Activated T-helper 2 cell treated with anti-CD3 and anti-CD28 coated beads, Interferon-gamma antibody, Interleukin-2, Interleukin-4, amounts not matched to agents 10 μg/mL and 5 μg/mL and 100 μg/mL, durations not matched to agents 14 hours and 24 hours and 36 hours (primary cell): ENCODE results near the gene IPPK. TPM values are rescaled to one million over a fixed set of nuclear protein-coding genes. Genes with fewer than 3 reads are reported as not detected.

Experiments
- DNase-seq: peaks from one replicate; pipeline ENCODE4 v3.0.0; 2021; ENCODE audit warnings: low spot score
- H3K27ac Mint-ChIP-seq: one replicate; pipeline ENCODE4 v1.8.0; 2021; ENCODE audit warnings: mixed read lengths
- H3K27me3 Mint-ChIP-seq: one replicate; pipeline ENCODE4 v1.8.0; 2021; ENCODE audit warnings: low read depth, mixed read lengths
- H3K36me3 Mint-ChIP-seq: one replicate; pipeline ENCODE4 v1.8.0; 2021; ENCODE audit warnings: low read depth, mixed read lengths
- H3K4me1 Mint-ChIP-seq: one replicate; pipeline ENCODE4 v1.8.0; 2021; ENCODE audit warnings: low read depth, mixed read lengths
- H3K4me3 Mint-ChIP-seq: one replicate; pipeline ENCODE4 v1.8.0; 2021; ENCODE audit warnings: low read depth, mild to moderate bottlenecking, moderate library complexity, mixed read lengths
- H3K9me3 Mint-ChIP-seq: one replicate; pipeline ENCODE4 v1.8.0; 2021; ENCODE audit warnings: mixed read lengths
- intact Hi-C: fragments of 100-400 bp; cut with micrococcal nuclease; formaldehyde crosslinking; loops from one replicate; pipeline ENCODE4 v1.15.1; 2023
- total RNA-seq: library from RNA; stranded (reverse); gene quantifications from 2 replicates; pipeline ENCODE4 v1.2.3, GENCODE V29; 2022

IPPK gene, protein sequence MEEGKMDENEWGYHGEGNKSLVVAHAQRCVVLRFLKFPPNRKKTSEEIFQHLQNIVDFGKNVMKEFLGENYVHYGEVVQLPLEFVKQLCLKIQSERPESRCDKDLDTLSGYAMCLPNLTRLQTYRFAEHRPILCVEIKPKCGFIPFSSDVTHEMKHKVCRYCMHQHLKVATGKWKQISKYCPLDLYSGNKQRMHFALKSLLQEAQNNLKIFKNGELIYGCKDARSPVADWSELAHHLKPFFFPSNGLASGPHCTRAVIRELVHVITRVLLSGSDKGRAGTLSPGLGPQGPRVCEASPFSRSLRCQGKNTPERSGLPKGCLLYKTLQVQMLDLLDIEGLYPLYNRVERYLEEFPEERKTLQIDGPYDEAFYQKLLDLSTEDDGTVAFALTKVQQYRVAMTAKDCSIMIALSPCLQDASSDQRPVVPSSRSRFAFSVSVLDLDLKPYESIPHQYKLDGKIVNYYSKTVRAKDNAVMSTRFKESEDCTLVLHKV
- total RNA-seq: 11.5 and 14.8 TPM in 2 replicates

DNA sequence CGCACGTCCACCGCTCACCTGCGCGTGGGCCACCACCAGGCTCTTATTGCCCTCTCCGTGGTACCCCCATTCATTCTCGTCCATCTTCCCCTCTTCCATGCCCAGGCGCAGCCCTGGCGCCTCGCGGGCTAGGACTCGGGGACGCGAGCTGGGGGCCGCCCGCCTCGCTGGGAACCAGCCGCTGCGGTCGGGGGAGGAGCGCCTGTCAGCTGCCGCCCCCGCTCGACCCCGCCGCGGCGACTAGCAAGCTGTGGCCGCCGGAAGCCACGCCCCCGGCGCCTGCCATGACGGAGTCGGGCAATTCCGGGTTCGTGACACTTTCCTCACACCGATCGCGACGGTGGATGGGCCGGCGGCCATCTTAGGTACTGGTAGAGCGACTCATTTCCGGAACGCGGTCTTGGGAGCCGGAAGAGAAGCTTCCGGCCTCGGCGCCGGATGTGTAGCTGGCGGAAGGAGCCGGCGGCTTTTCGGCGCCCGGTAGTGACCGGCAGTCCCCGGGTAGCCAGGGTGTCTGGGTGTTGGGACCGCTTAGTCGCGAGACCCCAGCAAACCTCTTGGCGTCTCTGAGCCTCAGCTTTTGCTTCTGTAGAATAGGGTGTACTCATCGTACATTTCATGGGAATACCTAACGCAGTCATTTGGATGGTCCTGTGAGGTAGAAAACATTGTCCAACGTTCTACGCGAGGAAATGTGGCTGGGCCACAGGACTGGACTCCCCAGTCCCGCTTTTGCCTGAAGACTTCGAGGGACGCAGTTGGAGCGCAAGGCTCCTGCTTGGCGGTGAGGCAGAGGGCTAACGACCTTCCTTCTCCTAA, at the start of gene IPPK:
IPPK (minus strand) TSS at position 242 of the 819 bp plus-strand sequence; CDS start at position 99, 143 bp downstream.
- peak; percentile 98 for DNase-seq
- H3K9me3 Mint-ChIP-seq: no peaks in the 10 kb centered on the region
- intact Hi-C loops: loop anchor here (1.0 to 5.0 kb wide), 6 partner anchors 37 to 555 kb away; partner anchors contain the start of genes CENPP, NOL8, SPTLC1 and ZNF484
- peaks cover 27% of the 10 kb centered on the region for H3K36me3 Mint-ChIP-seq
- peak within 1 kb of the TSS; percentile 93 for H3K4me3 Mint-ChIP-seq
- no peaks in the 10 kb centered on the region for H3K27me3 Mint-ChIP-seq
- peaks cover 21% of the 10 kb centered on the region for H3K4me1 Mint-ChIP-seq
- H3K27ac Mint-ChIP-seq: peak within 1 kb of the TSS; percentile 81

DNA sequence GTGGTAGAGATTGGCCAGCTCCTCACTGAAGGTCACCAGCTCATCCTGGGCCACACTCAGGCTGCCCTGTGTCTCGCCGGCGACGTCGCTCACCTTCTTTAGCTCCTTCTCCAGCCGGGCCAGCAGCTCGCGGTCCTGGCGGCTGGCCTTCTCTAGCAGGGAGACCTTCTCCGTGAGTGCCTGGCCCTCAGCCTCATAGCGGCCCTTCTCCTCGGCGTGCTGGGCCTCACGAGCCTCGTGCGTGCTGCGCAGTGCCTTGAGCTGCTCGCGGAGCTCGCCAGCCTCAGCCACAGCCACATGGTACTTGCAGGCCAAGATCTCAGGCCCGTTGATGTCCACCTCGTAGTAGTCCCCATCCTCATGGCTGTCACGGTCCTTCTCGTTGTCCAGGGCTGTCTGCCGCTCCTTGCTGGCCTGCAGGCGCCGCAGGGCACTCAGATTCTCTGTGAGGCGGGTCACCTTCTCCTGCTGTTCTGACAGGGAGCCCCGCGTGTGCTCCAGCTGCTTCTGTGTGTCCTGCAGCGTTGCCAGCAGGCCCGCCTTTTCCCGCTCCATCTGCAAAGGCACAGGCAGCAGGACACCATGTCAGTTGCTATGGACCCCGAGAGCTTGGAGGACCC, 49.2 kb upstream of the IPPK start:
- Mint-ChIP-seq H3K4me3 (no peak overlapping the region), H3K4me1 (peaks cover 2% of the 10 kb centered on the region), H3K27ac (no peak overlapping the region), H3K9me3 (no peaks in the 10 kb centered on the region), H3K27me3 (no peaks in the 10 kb centered on the region), H3K36me3 (peaks cover 39% of the 10 kb centered on the region)
- peak; percentile 7 for DNase-seq
- intact Hi-C loops: no loop called here

DNA sequence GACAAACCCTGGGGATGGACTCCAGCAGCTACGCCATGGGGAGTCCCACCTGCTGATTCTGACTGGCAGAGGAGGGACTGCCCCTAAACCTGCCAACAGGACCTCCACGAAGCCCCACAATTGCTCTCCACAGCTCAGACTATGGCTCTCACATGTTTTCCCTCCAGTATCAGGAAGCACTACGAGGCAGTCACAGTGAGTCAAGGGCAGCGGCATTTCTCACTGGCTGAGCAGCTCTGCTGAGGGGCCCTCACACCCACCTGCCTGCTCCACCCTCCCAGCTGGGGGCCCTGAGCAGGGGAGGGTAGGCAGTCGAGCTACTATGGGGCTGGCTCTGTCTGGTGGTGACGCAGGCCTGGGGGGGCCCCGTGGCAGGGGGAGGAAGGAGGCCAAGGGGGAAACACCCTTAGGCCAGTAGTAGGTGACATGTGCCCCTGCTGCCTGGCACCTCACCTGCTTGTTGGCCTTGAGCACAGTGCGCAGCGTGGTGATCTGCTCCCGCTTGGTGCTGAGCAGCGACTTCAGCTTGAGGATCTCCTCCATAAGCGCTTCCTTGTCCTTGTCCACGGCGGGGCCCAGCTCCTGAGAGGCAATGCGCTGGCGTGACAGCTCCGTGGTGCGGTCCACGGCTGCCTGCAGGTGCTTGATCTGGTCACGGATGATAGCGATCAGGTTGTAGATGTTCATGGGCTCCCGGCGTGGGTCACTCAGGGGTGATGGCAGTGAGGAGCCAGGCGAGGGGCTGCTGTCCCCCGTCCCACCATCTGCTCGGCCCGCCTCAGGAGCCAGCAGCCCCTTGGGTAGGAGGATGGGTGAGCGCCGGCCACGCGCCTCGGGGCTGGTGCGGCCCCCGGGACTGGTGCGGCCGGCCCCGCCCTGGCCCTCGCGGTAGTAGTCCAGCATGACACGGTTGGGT, 48.4 kb upstream of the IPPK start:
- Mint-ChIP-seq H3K27ac (no peak overlapping the region), H3K27me3 (no peaks in the 10 kb centered on the region), H3K36me3 (peaks cover 46% of the 10 kb centered on the region), H3K4me1 (peaks cover 3% of the 10 kb centered on the region), H3K4me3 (no peak overlapping the region), H3K9me3 (no peaks in the 10 kb centered on the region)
- DNase-seq: peak; percentile 7
- intact Hi-C loops: no loop called here

DNA sequence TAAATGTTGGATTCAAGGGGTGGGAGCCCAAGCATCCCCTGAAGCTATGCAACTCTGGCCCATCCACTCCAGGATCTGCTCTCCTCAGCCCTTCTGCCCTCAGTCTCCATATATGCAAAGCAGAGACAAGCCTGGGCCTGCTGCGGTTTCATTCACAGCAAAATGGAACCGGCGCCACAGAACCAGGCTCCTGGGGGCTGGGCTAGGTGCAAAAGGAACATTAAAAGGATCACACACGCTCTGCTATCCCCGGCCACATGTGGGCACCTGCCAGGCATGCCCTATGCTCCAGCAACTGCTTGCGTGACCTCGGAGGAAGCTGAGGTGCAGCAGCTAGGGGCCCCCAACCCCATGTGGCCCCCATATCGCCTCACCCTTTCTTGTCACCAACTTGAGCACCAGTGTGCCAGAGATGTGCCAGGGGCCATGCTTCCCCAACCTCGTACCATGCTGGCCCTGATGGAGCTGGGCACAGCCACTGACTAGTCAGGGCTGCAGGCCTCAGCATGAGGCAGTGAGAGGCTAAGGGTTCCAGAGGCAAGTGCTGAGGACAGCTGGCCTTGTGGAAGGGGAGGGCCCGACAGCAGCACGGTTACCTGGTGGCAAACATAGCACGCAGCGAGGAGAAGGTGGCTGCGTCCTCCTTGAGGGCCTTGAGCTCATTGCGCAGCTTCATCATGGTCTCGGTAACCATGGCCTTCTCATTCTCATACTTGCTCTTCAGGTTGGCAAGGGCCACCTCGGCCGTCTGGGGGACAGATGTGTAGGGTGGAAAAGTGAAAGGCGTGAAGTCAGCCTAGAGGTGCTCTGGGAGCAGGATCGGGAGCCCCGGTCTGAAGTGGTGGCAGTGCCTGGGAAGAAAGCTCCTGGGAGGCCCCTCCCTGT, 47.5 kb upstream of the IPPK start:
- Mint-ChIP-seq H3K36me3 (peaks cover 55% of the 10 kb centered on the region), H3K9me3 (no peaks in the 10 kb centered on the region), H3K27me3 (no peaks in the 10 kb centered on the region), H3K4me3 (no peak overlapping the region), H3K4me1 (peaks cover 9% of the 10 kb centered on the region), H3K27ac (no peak overlapping the region)
- peak; percentile 7 for DNase-seq
- intact Hi-C loops: loop anchor here (1.0 kb wide), 1 partner anchor 73 kb away; no protein-coding TSS in a partner anchor

DNA sequence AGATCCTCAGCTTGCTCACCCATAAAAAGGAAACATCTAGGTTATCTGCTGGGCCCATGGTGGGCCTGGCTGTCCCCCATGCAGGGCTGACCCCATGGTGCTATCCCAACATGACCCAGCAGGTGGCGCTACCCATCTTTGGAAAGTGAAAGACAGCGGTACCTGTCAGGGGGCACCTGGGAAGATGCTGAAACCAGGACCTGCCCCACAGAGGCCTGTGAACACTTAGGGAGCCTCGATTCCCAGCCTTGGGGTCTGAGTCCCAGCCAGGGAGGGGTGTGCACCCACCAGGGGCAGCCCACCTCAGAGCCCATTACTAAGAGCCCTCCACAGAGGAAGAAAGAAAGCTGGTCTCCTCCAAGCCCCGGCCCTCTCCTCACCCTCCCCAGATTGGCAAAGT, 46.6 kb upstream of the IPPK start:
- H3K27ac Mint-ChIP-seq: no peak overlapping the region
- peaks cover 15% of the 10 kb centered on the region for H3K4me1 Mint-ChIP-seq
- DNase-seq: peak; percentile 66
- no peaks in the 10 kb centered on the region for H3K9me3 Mint-ChIP-seq
- no peaks in the 10 kb centered on the region for H3K27me3 Mint-ChIP-seq
- peaks cover 59% of the 10 kb centered on the region for H3K36me3 Mint-ChIP-seq
- intact Hi-C loops: no loop called here
- no peak overlapping the region for H3K4me3 Mint-ChIP-seq

DNA sequence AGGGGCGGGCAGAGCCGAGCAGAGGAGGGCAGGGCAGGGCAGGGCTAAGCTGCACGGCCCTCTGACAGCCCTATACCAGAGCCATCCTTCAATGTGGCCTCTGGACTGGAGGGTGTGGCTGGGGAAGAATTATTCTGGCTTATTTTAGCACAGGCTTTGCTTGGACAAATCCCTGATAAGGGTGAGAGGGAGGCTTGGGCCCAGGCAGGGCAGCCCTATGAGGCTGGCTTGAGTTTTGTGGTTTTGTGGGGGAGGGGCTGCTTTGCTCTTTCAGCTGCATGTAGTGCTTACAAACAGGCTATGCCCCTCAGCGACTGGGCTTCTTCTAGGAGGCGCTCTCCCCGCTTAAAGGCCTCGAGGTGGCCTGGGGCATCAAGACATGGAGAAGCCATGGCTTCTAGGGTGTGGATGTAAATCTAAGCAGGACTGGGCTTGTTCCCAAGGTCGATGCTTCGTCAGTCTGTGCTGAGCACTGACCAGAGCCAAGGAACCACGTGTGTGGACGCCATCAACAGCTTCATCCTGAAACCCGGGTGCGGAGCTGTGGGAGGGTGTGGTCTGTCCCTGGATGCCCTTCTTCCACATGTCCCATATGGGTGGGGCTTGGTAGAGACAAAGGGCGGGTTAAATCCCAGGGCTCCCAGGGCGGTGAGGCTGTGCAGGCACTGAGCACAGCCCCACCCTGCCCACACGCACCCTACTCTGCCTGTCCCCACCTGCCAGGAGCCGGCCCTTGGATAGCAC, 45.7 kb upstream of the IPPK start:
- peak; percentile 7 for DNase-seq
- no peaks in the 10 kb centered on the region for H3K9me3 Mint-ChIP-seq
- no peaks in the 10 kb centered on the region for H3K27me3 Mint-ChIP-seq
- peaks cover 63% of the 10 kb centered on the region for H3K36me3 Mint-ChIP-seq
- intact Hi-C loops: no loop called here
- peaks cover 21% of the 10 kb centered on the region for H3K4me1 Mint-ChIP-seq
- no peak overlapping the region for H3K27ac Mint-ChIP-seq
- H3K4me3 Mint-ChIP-seq: no peak overlapping the region

DNA sequence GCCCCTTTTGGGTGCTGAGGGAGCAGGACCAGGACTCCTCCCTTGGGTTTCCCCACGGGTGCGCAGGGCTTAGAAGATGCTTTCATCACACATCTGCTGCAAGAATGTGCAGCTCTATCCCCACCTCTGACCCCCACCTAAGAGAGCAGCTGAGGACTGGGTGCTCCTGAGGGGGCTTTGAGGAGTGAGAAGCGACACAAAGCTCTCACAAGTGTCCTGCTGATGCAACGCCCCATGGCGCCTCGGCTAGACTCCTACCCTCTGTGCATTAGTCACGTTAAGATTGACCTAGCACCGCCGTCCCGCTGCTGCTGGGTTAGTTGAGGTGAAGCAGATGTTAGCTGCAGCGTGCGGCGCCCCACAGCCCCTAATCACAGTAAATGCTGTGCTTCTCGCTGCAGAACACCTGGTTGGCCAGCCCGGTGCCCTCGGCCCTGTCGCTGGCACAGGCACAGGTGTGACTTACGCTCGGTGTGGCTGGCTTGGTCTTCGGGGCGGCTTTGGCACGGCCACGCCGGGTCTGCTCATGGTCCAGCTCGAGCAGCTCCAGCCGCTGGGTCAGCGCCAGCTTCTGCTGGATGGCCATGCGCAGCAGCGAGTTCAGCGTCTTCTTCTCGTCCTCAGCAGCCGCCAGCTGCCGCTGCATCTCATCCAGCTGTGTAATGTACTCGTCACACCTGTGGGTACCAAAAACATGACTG, 45.0 kb upstream of the IPPK start:
- no peak overlapping the region for H3K27ac Mint-ChIP-seq
- no peak overlapping the region for H3K4me3 Mint-ChIP-seq
- H3K27me3 Mint-ChIP-seq: no peaks in the 10 kb centered on the region
- H3K4me1 Mint-ChIP-seq: peaks cover 21% of the 10 kb centered on the region
- peaks cover 57% of the 10 kb centered on the region for H3K36me3 Mint-ChIP-seq
- intact Hi-C loops: no loop called here
- peak; percentile 7 for DNase-seq
- H3K9me3 Mint-ChIP-seq: no peaks in the 10 kb centered on the region

DNA sequence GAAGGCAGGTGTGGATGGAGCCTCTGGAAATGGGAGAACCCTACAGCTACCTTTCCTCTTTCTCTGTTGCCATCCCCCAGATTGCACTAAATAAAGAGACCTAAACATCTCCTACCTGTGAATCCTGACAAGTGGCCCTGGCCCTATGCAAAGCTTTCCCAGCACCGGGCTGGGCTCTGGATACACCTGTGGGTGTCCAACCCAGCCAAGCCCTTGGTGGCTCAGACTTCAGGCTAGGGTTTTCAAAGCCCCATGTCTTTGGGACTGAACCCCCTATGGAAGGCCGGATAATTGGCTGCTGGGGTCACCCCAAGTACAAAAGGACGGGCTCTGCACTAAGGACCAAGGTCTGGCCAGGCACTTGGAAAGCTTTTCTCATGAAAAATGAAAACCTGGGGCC, 44.1 kb upstream of the IPPK start:
- no peak overlapping the region for H3K27ac Mint-ChIP-seq
- intact Hi-C loops: no loop called here

DNA sequence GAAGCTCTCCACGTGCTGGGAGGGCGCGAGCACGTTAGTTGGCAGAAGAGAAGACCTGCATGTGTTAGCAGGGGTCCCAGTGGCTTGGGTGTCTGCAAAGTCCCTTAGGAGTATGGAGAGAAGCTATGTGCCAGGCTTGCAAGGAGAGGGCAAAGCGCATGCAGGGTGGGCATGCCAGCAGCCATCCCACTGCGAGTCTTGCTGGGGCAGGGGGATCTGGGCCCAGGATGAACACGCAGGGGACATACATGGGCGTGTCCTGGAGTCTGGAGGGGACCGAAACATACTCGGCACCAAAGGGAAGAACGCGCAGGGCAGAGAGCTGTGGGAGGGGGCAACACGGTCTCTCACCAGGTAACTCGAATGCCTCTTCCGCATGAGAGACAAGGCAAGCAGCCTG, 43.6 kb upstream of the IPPK start:
- no peaks in the 10 kb centered on the region for H3K9me3 Mint-ChIP-seq
- peaks cover 49% of the 10 kb centered on the region for H3K36me3 Mint-ChIP-seq
- intact Hi-C loops: no loop called here
- peak overlapping the region; percentile 38 for H3K27ac Mint-ChIP-seq
- peak; percentile 7 for DNase-seq
- H3K4me3 Mint-ChIP-seq: no peak overlapping the region
- H3K27me3 Mint-ChIP-seq: no peaks in the 10 kb centered on the region
- H3K4me1 Mint-ChIP-seq: peaks cover 22% of the 10 kb centered on the region

More for the DNA sequence above, 44.1 kb upstream of the IPPK start:
- Mint-ChIP-seq H3K4me1 (peaks cover 22% of the 10 kb centered on the region), H3K27me3 (no peaks in the 10 kb centered on the region), H3K4me3 (no peak overlapping the region), H3K36me3 (peaks cover 51% of the 10 kb centered on the region), H3K9me3 (no peaks in the 10 kb centered on the region)
- no peak for DNase-seq

DNA sequence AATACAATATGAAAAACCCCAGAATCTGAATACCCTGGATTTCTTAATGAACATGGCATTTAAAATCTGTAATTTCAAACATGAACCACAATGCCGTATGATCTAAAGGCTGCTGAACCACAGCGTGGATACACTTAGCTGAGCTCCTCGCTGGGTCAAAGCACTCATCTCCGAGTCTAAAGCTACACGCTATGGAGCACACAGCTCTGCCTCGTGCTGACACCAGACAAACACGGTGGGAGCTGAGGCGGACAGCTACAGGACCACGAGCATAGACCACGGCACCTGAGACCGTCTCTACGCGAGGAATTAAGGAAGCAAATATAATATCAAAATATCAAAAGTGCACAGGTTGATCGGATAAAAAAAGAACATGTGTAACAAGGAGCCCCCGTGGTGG, 42.8 kb upstream of the IPPK start:
- Mint-ChIP-seq H3K4me1 (peaks cover 22% of the 10 kb centered on the region), H3K4me3 (no peak overlapping the region), H3K9me3 (no peaks in the 10 kb centered on the region), H3K27ac (no peak overlapping the region), H3K36me3 (peaks cover 49% of the 10 kb centered on the region), H3K27me3 (no peaks in the 10 kb centered on the region)
- intact Hi-C loops: no loop called here
- no peak for DNase-seq
